ENCODE data around the gene TEAD3. TPM values are rescaled to one million over a fixed set of nuclear protein-coding genes. Genes with fewer than 3 reads are reported as not detected.
"Not testable (repeated sequence)": the region's sequence is repeated elsewhere in the genome, so short reads cannot be mapped to it uniquely, and the experiment has no call there.

Gene TEAD3
- 10 to 100 TPM; 39.5 to 54.5 (median 50.2) TPM for polyA plus RNA-seq (ENCODE audit: insufficient read length in 3 of 3)
- long read RNA-seq, donor 1 = 0 reads
- long read RNA-seq, donor 2, partial matches to known transcripts = 0 of 7 reads
- long read RNA-seq, donor 2, other reads (novel, unspliced or antisense) = 7 of 7 reads
- long read RNA-seq, donor 3, partial matches to known transcripts = 11 of 11 reads
- long read RNA-seq, donor 3, other reads (novel, unspliced or antisense) = 0 of 11 reads
- long read RNA-seq, donor 4, partial matches to known transcripts = 0 of 5 reads
- long read RNA-seq, donor 4, other reads (novel, unspliced or antisense) = 5 of 5 reads
- long read RNA-seq, donor 5 = 0 reads
- long read RNA-seq, donor 6 = 0 reads
- long read RNA-seq, donor 7, partial matches to known transcripts = 0 of 6 reads
- long read RNA-seq, donor 7, other reads (novel, unspliced or antisense) = 6 of 6 reads
- long read RNA-seq, donor 8 = 0 reads
- long read RNA-seq, donor 9, partial matches to known transcripts = 0 of 7 reads
- long read RNA-seq, donor 9, other reads (novel, unspliced or antisense) = 7 of 7 reads
- long read RNA-seq, donor 10, partial matches to known transcripts = 0 of 5 reads
- long read RNA-seq, donor 10, other reads (novel, unspliced or antisense) = 5 of 5 reads
- long read RNA-seq, donor 11, partial matches to known transcripts = 0 of 8 reads
- long read RNA-seq, donor 11, other reads (novel, unspliced or antisense) = 8 of 8 reads
- long read RNA-seq, donor 12 = 0 reads
- long read RNA-seq, donor 13 = 0 reads
- long read RNA-seq, donor 14 = 0 reads
- long read RNA-seq, donor 15 = 0 reads
- long read RNA-seq, donor 16, partial matches to known transcripts = 83 of 100 reads
- long read RNA-seq, donor 16, other reads (novel, unspliced or antisense) = 17 of 100 reads

GRCh38 chr6:35496841-35497570, at the start of gene TEAD3:
Gene TEAD3, minus strand, starts transcription at chr6:35497079.
- DNase-seq (ENCODE audit: extremely low read depth in 1 of 11, low read depth in 9 of 11, low spot score in 4 of 11) = peak in 6 of 11 donors; percentile 73 to 82 (median 76)

- no peak for DNase-seq (ENCODE audit: extremely low read depth in 1 of 11, low read depth in 9 of 11, low spot score in 4 of 11)
These were observed 48.0 kb upstream of the TEAD3 start for GRCh38 chr6:35544769-35545361.

- no peak for DNase-seq (ENCODE audit: extremely low read depth in 1 of 11, low read depth in 9 of 11, low spot score in 4 of 11)
These were observed 46.7 kb upstream of the TEAD3 start for GRCh38 chr6:35543459-35544193.

DNA sequence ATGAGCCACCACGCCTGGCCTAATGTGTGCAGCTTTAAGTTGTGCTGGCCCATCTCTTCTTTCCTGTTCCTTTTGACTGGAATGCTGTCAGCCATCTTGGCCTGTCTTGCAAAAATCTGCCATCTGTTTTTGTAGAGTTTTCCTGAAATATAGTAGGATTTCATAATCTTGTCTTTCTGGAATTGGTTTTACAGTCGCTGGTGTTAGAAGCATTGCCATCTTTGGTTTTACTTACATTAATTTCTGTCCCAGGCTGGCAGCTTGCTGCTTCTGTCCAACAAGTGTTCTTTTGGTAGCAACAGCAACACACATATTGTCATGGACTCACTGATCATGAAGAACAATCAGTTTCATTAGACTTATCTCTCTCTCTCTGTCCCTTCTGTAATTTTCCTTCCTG, 45.0 kb upstream of the TEAD3 start:
- DNase-seq (ENCODE audit: extremely low read depth in 1 of 11, low read depth in 9 of 11, low spot score in 4 of 11) = no peak

DNA sequence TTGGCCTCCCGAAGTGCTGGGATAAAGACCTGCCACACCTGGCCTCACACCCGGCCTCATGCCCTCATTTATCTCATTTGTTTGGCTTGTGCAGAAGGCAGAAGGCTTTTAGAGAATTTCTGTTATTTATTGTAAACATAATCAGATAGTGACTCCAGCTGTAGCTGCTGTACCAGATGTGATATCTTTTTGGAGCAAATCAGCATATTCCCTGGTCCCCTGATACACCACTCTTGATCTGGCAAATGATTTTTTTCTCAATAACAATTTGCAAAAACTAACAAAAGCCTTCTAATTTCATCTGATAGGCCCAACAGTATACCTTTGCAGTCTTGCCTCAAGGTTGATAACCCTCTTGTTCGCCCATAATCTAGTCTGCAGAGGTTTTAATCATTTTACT, 42.3 kb upstream of the TEAD3 start:
- no peak for DNase-seq (ENCODE audit: extremely low read depth in 1 of 11, low read depth in 9 of 11, low spot score in 4 of 11)

DNA sequence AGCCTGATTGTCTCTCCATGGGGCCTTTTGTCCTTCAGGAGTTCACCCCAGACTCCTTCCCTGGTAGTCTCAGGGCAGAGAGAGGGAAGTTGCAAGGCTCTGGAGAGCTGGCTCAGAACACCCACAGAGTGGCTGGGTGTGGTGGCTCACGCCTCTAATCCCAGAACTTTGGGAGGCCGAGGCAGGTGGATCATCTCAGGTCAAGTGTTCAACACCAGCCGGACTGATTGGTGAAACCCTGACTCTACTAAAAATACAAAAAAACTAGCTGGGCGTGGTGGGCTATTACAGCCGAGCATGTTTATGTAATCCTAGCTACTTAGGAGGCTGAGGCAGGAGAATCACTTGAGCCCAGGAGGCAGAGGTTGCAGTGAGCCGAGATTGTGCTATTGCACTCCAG, 39.0 kb upstream of the TEAD3 start:
- not testable (repeated sequence) for DNase-seq (ENCODE audit: extremely low read depth in 1 of 11, low read depth in 9 of 11, low spot score in 4 of 11)

DNA sequence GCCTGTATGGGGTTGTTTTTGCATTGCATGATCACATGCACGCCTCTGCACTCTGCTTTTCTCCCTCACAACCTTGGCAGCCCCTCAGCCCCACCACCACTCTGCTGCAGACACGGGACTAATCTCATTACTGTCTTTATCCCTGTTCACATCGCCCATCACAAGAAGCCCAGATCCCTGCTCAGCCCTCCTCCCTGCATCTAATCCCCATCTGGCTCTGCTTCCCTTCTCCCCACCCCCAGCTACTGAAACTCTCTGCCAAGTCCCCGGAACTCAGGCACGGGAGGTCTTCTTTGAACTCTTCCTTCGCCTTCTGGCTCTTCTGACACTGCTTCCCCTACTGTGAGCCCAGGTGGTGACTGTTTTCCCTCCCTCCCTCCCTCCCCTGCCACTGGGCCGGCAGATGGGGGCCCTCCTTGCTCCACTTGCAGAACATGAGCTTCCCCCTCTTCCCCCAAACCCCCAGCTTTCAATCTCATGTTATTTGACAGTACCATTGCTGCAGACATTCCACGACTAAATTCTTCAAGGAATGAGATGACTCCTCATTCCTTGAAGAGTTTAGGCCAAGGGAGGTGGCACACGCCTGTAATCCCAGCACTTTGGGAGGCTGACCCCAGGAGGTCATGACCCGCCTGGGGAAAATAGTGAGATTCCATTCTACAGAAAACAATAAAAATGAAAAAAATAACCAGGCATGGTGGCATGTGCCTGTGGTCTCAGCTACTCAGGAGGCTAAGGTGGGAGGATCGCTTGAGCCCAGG, 37.7 kb upstream of the TEAD3 start:
- no peak for DNase-seq (ENCODE audit: extremely low read depth in 1 of 11, low read depth in 9 of 11, low spot score in 4 of 11)

- DNase-seq (ENCODE audit: extremely low read depth in 1 of 11, low read depth in 9 of 11, low spot score in 4 of 11) = no peak
These were observed 37.1 kb upstream of the TEAD3 start for GRCh38 chr6:35533981-35534380.

DNA sequence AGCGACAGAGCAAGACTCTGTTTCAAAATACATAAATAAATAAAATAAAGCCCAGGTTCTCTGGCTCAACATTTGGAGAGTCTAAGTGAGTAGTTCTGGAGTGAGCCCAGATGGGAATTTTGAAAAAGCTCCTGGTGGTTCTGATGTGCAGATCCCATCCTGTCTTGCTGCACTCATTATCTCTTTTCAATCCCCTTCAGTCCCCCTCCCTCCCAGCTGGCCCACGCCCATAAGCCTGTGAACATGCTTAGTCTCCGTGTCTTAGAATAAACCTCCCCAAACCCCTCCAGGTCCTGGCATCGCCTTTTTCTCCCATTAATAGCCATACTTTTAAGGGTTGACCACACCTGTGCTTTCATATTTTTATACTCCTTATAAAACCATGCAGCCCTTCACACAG, 35.2 kb upstream of the TEAD3 start:
- DNase-seq (ENCODE audit: extremely low read depth in 1 of 11, low read depth in 9 of 11, low spot score in 4 of 11) = no peak

GRCh38 chr6:35524380-35525020, 27.6 kb upstream of the TEAD3 start:
- DNase-seq (ENCODE audit: extremely low read depth in 1 of 11, low read depth in 9 of 11, low spot score in 4 of 11) = no peak

GRCh38 chr6:35522660-35523658, 26.1 kb upstream of the TEAD3 start:
- peak in 5 of 11 donors; percentile 38 to 60 (median 53) for DNase-seq (ENCODE audit: extremely low read depth in 1 of 11, low read depth in 9 of 11, low spot score in 4 of 11)

GRCh38 chr6:35522151-35522550, 25.3 kb upstream of the TEAD3 start:
- DNase-seq (ENCODE audit: extremely low read depth in 1 of 11, low read depth in 9 of 11, low spot score in 4 of 11) = no peak

DNA sequence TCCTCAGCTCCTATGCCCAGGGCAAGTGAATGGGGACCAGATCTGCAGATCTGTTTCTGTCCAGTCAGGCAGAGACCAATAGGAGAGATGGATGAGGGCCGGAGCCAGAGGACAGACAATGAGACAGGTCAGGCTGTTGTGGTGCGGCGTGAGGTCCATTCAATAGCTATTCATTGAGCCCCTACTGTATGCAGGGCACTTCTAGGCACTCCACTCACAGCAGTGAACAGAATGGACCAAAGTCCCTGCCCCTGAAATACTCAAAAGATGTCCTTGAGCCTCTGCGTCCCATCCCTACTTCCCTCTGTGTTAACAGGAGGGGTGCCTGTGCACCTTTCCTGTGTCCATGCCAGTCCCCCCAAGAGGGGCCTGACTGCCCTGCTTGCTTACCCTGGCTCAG, 24.4 kb upstream of the TEAD3 start:
- DNase-seq (ENCODE audit: extremely low read depth in 1 of 11, low read depth in 9 of 11, low spot score in 4 of 11) = no peak

DNA sequence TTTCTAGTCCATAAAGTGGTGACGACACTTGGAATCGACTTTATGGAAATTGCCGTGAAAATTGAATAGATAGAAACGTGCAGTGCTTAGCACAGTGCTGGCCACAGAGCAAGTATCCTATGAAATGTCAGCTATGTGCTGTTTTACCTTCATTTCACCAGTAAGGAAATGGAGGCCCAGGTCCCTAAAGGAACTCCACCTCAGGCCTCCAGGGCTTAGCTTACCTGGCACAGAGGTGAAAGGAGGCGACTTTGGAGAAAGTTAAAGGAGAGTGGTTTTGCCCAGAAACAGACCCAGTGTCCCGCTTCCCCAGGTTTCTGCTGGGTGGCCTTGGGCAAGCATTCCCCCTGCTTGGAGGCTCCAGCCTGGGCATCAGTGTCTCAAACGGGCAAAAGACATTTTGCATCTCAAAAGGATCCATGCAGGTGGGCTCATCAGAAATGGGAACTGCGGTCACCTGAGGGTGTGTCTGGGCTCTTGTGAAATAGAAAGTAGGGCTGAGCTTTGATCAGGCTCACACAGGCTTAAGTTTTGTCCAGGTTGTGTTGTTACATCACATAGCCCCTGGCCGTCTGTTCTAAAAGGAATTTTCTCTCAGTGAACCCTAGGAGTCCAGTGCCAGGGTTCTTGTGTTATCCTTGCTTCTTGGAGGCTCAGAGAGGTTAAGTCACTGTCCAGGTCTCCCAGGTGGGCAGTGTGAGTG, 22.6 kb upstream of the TEAD3 start:
- DNase-seq (ENCODE audit: extremely low read depth in 1 of 11, low read depth in 9 of 11, low spot score in 4 of 11) = no peak

GRCh38 chr6:35518566-35519312, 21.9 kb upstream of the TEAD3 start:
- no peak for DNase-seq (ENCODE audit: extremely low read depth in 1 of 11, low read depth in 9 of 11, low spot score in 4 of 11)
